ENCODE measurements around the gene RGPD5.
"Not testable (repeated sequence)": the region's sequence is repeated elsewhere in the genome, so short reads cannot be mapped to it uniquely, and the experiment has no call there.

- not testable (repeated sequence) for TF ChIP-seq CTCF, POLR2A (IDR thresholded peaks at IDR 0.05)
These were observed 25.2 kb upstream of the RGPD5 start for GRCh38 chr2:109768934-109769333.
